ENCODE data around the gene ANTKMT. TPM values are rescaled to one million over a fixed set of nuclear protein-coding genes. Genes with fewer than 3 reads are reported as not detected.

ANTKMT gene
- total RNA-seq, 1 donor from 2014 or later: 42.4 TPM

DNA sequence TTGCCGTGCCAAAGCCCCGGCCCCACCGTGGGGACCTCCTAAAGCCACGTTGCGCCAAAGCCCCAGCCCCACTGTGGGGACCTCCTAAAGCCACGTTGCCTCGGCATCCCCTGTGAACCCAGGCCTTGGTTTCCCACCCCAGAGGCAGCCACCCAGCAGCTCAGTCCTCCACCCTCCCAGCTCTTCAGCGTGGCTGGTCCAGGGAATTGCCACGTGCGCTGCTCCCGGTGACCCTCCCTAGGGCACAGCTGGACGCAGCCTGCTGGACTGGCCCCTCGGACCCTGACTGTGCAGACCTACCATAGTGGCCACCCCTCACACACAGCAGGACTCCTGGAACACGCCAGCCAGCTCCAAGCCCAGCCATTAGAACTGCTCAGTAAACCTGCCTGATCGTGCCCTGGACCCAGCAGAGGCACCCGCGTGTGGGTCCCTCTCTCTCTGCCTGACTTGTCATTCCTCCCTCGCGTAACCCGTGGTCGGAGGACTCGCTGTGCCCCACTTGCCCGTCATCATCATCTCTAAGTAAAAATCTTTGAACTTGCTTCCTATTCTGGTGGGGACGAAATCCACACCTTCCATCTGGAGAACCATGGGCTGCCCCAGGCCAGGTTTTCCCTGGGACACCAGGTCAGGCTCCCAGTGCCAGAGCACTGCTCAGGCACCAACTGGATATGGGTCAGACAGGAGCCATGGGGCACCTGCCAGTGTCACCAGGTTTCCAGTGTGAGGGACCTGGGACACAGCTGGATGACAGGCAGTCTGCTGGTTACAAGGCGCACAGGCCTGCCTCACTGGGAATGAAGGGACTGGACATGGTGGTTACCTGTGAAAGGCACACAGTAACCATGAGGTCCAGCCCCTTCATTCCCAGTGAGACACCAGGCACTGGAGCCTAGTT is 14.3 kb downstream of the ANTKMT start:
- Histone ChIP-seq H3K27me3 (ENCODE audit: control insufficient read depth, insufficient read depth, low read length) (no peaks in the 10 kb centered on the region), H3K36me3 (ENCODE audit: control insufficient read depth, insufficient read depth, low read length) (peaks cover 2% of the 10 kb centered on the region), H3K4me3 (ENCODE audit: low read depth, low read length) (no peak overlapping the region)
- no peak for DNase-seq (ENCODE audit: low read depth)
- TF ChIP-seq CTCF (IDR thresholded peaks at IDR 0.05; ENCODE audit: insufficient read depth, low read length, poor library complexity, severe bottlenecking): no peak

DNA sequence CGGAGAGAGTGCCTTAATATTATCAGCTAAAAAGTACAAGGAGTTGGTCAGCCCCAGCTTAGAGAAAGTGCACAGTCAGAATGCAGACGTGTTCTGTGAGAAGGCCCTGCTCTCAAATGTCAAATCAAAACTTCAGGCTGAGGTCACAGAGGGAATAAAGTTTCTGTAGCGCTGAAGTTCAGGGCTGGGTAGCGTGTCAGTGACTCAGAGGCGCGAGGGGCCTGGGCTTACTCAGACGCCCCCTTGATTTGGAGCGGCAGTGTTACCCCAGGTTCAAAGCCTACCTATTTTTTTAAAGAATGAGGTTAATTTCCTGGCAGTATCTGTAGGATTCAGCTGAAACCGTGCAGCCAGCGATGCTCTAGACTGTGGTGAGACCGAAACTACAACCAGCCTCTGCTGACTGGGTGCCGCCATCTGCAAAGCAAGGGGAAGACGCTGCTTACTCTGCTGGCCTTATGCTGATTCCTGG is 15.1 kb downstream of the ANTKMT start:
- DNase-seq (ENCODE audit: low read depth): no peak
- Histone ChIP-seq H3K4me3 (ENCODE audit: low read depth, low read length) (no peak overlapping the region), H3K36me3 (ENCODE audit: control insufficient read depth, insufficient read depth, low read length) (peaks cover 2% of the 10 kb centered on the region), H3K27me3 (ENCODE audit: control insufficient read depth, insufficient read depth, low read length) (no peaks in the 10 kb centered on the region)
- TF ChIP-seq CTCF (IDR thresholded peaks at IDR 0.05; ENCODE audit: insufficient read depth, low read length, poor library complexity, severe bottlenecking): no peak

GRCh38 chr16:736936-737481 is 16.1 kb downstream of the ANTKMT start:
- Histone ChIP-seq H3K36me3 (ENCODE audit: control insufficient read depth, insufficient read depth, low read length) (peaks cover 2% of the 10 kb centered on the region), H3K4me3 (ENCODE audit: low read depth, low read length) (no peak overlapping the region)
- no peak for TF ChIP-seq CTCF (IDR thresholded peaks at IDR 0.05; ENCODE audit: insufficient read depth, low read length, poor library complexity, severe bottlenecking)

DNA sequence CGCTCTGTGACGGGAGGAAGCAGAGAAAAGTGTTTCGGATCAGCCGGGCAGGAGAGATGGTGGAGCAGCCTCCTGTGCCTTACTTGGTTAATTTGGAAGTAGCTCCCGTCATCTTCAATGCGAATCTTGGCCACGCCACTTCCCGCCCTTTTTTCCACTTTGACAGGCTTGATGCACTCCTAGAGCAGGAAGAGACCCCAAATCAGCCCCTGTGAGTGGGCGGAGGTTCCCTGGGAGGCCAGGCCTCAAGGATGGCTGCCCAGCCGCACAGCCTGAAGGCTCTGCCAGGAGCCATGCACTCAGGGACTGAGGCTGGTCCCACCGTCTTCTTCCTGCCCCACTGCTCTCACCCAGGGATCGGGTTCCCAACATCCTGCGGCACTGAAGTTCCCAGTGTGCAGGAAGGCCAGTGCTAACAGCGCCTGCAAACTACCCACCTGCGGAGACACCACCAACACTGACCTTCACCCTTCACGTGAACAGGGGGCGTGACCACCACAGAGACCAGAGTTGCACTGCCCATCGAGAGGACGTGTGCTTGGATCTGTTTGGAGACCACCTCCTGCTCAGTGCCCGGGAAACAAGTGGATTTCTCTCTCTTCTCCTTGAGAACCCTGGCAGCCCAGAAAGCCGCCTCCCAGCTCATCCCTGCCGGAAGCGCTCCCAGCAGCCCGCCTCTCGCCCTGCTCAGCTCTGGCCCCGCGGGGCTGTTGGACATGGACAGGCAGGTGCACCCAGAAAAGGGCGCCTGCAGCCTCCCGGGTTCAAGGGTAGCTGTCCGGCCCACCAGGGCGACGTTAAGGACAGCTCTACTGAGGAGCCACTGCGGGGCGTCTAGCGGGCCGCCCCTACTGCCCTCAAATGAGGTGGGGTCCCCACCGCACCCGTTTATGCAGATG is 18.9 kb downstream of the ANTKMT start:
- DNase-seq (ENCODE audit: low read depth): no peak
- H3K4me3 ChIP-seq (ENCODE audit: low read depth, low read length): peak overlapping the region; percentile 97
- H3K36me3 ChIP-seq (ENCODE audit: control insufficient read depth, insufficient read depth, low read length): no peaks in the 10 kb centered on the region
- no peaks in the 10 kb centered on the region for H3K27me3 ChIP-seq (ENCODE audit: control insufficient read depth, insufficient read depth, low read length)
- TF ChIP-seq CTCF (IDR thresholded peaks at IDR 0.05; ENCODE audit: insufficient read depth, low read length, poor library complexity, severe bottlenecking): no peak

More at GRCh38 chr16:736936-737481, 16.1 kb downstream of the ANTKMT start:
- no peaks in the 10 kb centered on the region for H3K27me3 ChIP-seq (ENCODE audit: control insufficient read depth, insufficient read depth, low read length)
- no peak for DNase-seq (ENCODE audit: low read depth)

GRCh38 chr16:740459-740763 is 19.5 kb downstream of the ANTKMT start:
- no peak for TF ChIP-seq CTCF (IDR thresholded peaks at IDR 0.05; ENCODE audit: insufficient read depth, low read length, poor library complexity, severe bottlenecking)
- H3K27me3 ChIP-seq (ENCODE audit: control insufficient read depth, insufficient read depth, low read length): no peaks in the 10 kb centered on the region
- DNase-seq (ENCODE audit: low read depth): no peak
- no peaks in the 10 kb centered on the region for H3K36me3 ChIP-seq (ENCODE audit: control insufficient read depth, insufficient read depth, low read length)
- peak overlapping the region; percentile 97 for H3K4me3 ChIP-seq (ENCODE audit: low read depth, low read length)
